ENCODE measurements around the gene KRTAP13-4. TPM values are rescaled to one million over a fixed set of nuclear protein-coding genes. Genes with fewer than 3 reads are reported as not detected.

The KRTAP13-4 gene
- not detected for total RNA-seq

- CTCF ChIA-PET: no interaction called here
- DNase-seq: no peak
- Mint-ChIP-seq H3K4me3 (no peak within 1 kb of the TSS), H3K4me1 (no peaks in the 10 kb centered on the region), H3K27ac (no peak within 1 kb of the TSS), H3K36me3 (no peaks in the 10 kb centered on the region), H3K27me3 (no peaks in the 10 kb centered on the region), H3K9me3 (ENCODE audit: low read depth) (no peaks in the 10 kb centered on the region)
- no peak for ATAC-seq
Observed at GRCh38 chr21:30430170-30430655, at the start of gene KRTAP13-4. Gene KRTAP13-4 (plus strand): TSS chr21:30430220. CDS start chr21:30430276, 56 bp downstream.

- H3K9me3 Mint-ChIP-seq (ENCODE audit: low read depth): no peaks in the 10 kb centered on the region
- H3K27ac Mint-ChIP-seq: no peak overlapping the region
- H3K36me3 Mint-ChIP-seq: no peaks in the 10 kb centered on the region
- CTCF ChIA-PET: no interaction called here
- H3K4me3 Mint-ChIP-seq: no peak overlapping the region
- ATAC-seq (no peak), DNase-seq (no peak)
- no peaks in the 10 kb centered on the region for H3K4me1 Mint-ChIP-seq
- H3K27me3 Mint-ChIP-seq: no peaks in the 10 kb centered on the region
Observed at GRCh38 chr21:30382201-30382600, 47.8 kb upstream of the KRTAP13-4 start.

GRCh38 chr21:30391492-30392025 lies 38.5 kb upstream of the KRTAP13-4 start:
- DNase-seq (no peak), ATAC-seq (no peak)
- H3K36me3 Mint-ChIP-seq: no peaks in the 10 kb centered on the region
- no peaks in the 10 kb centered on the region for H3K9me3 Mint-ChIP-seq (ENCODE audit: low read depth)
- no peak overlapping the region for H3K27ac Mint-ChIP-seq
- H3K27me3 Mint-ChIP-seq: no peaks in the 10 kb centered on the region
- CTCF ChIA-PET: no interaction called here
- no peaks in the 10 kb centered on the region for H3K4me1 Mint-ChIP-seq
- H3K4me3 Mint-ChIP-seq: no peak overlapping the region

- ATAC-seq (no peak), DNase-seq (no peak)
- no peaks in the 10 kb centered on the region for H3K4me1 Mint-ChIP-seq
- H3K9me3 Mint-ChIP-seq (ENCODE audit: low read depth): no peaks in the 10 kb centered on the region
- CTCF ChIA-PET: no interaction called here
- H3K27me3 Mint-ChIP-seq: no peaks in the 10 kb centered on the region
- H3K4me3 Mint-ChIP-seq: no peak within 1 kb of the TSS
- H3K36me3 Mint-ChIP-seq: no peaks in the 10 kb centered on the region
- H3K27ac Mint-ChIP-seq: no peak within 1 kb of the TSS
Observed at GRCh38 chr21:30395731-30396130, 34.3 kb upstream of the KRTAP13-4 start, which contains the start of gene KRTAP13-1. Gene KRTAP13-1 (plus strand): TSS chr21:30396031. CDS start chr21:30396087, 56 bp downstream.

GRCh38 chr21:30408782-30409494 lies 21.1 kb upstream of the KRTAP13-4 start:
- CTCF ChIA-PET: interaction anchor here (1.2 kb wide), 1 partner anchor 28 kb away, joined by 3 read pairs; no protein-coding TSS in a partner anchor
- Mint-ChIP-seq H3K4me3 (no peak overlapping the region), H3K4me1 (no peaks in the 10 kb centered on the region), H3K27ac (no peak overlapping the region), H3K9me3 (ENCODE audit: low read depth) (peaks cover 2% of the 10 kb centered on the region), H3K36me3 (no peaks in the 10 kb centered on the region), H3K27me3 (no peaks in the 10 kb centered on the region)
- ATAC-seq (peak; percentile 51), DNase-seq (no peak)

- no peak overlapping the region for H3K27ac Mint-ChIP-seq
- no peak for DNase-seq
- ATAC-seq: no peak
- H3K4me1 Mint-ChIP-seq: no peaks in the 10 kb centered on the region
- peaks cover 4% of the 10 kb centered on the region for H3K9me3 Mint-ChIP-seq (ENCODE audit: low read depth)
- no peak overlapping the region for H3K4me3 Mint-ChIP-seq
- H3K36me3 Mint-ChIP-seq: no peaks in the 10 kb centered on the region
- CTCF ChIA-PET: no interaction called here
- no peaks in the 10 kb centered on the region for H3K27me3 Mint-ChIP-seq
Observed at GRCh38 chr21:30415993-30416392, 14.0 kb upstream of the KRTAP13-4 start.

- CTCF ChIA-PET: no interaction called here
Observed at GRCh38 chr21:30425826-30426225, 4.2 kb upstream of the KRTAP13-4 start, which contains the start of gene KRTAP13-3. Gene KRTAP13-3 (minus strand): TSS chr21:30425926. CDS start chr21:30425912, 14 bp downstream.

GRCh38 chr21:30426731-30427130 lies 3.3 kb upstream of the KRTAP13-4 start:
- Mint-ChIP-seq H3K4me3 (no peak overlapping the region), H3K27me3 (no peaks in the 10 kb centered on the region), H3K36me3 (no peaks in the 10 kb centered on the region), H3K27ac (no peak overlapping the region), H3K4me1 (no peaks in the 10 kb centered on the region), H3K9me3 (ENCODE audit: low read depth) (no peaks in the 10 kb centered on the region)
- DNase-seq (no peak), ATAC-seq (no peak)
- CTCF ChIA-PET: no interaction called here

More at GRCh38 chr21:30425826-30426225, 4.2 kb upstream of the KRTAP13-4 start, which contains the start of gene KRTAP13-3:
- ATAC-seq: no peak
- Mint-ChIP-seq H3K27ac (no peak within 1 kb of the TSS), H3K4me3 (no peak within 1 kb of the TSS), H3K9me3 (ENCODE audit: low read depth) (no peaks in the 10 kb centered on the region), H3K36me3 (no peaks in the 10 kb centered on the region), H3K27me3 (no peaks in the 10 kb centered on the region), H3K4me1 (no peaks in the 10 kb centered on the region)
- DNase-seq: no peak

GRCh38 chr21:30434033-30434631 lies 4.1 kb downstream of the KRTAP13-4 start:
- DNase-seq (no peak), ATAC-seq (no peak)
- no peaks in the 10 kb centered on the region for H3K27me3 Mint-ChIP-seq
- CTCF ChIA-PET: interaction anchor here (0.7 kb wide), 1 partner anchor 68 kb away, joined by 3 read pairs; no protein-coding TSS in a partner anchor
- no peaks in the 10 kb centered on the region for H3K9me3 Mint-ChIP-seq (ENCODE audit: low read depth)
- no peak overlapping the region for H3K4me3 Mint-ChIP-seq
- no peak overlapping the region for H3K27ac Mint-ChIP-seq
- H3K4me1 Mint-ChIP-seq: no peaks in the 10 kb centered on the region
- no peaks in the 10 kb centered on the region for H3K36me3 Mint-ChIP-seq

GRCh38 chr21:30437010-30437565 lies 7.1 kb downstream of the KRTAP13-4 start:
- Mint-ChIP-seq H3K9me3 (ENCODE audit: low read depth) (peaks cover 3% of the 10 kb centered on the region), H3K36me3 (no peaks in the 10 kb centered on the region)
- CTCF ChIA-PET: interaction anchor here (0.7 kb wide), 1 partner anchor 28 kb away, joined by 3 read pairs; no protein-coding TSS in a partner anchor

GRCh38 chr21:30439975-30440374 lies 10.0 kb downstream of the KRTAP13-4 start, which contains the start of gene KRTAP15-1:
Gene KRTAP15-1 (plus strand): TSS chr21:30440275. CDS start chr21:30440328, 53 bp downstream.
- H3K4me3 Mint-ChIP-seq: no peak within 1 kb of the TSS
- no peaks in the 10 kb centered on the region for H3K4me1 Mint-ChIP-seq
- H3K27ac Mint-ChIP-seq: no peak within 1 kb of the TSS
- no peaks in the 10 kb centered on the region for H3K27me3 Mint-ChIP-seq
- no peaks in the 10 kb centered on the region for H3K36me3 Mint-ChIP-seq
- CTCF ChIA-PET: no interaction called here
- H3K9me3 Mint-ChIP-seq (ENCODE audit: low read depth): peaks cover 3% of the 10 kb centered on the region
- DNase-seq (no peak), ATAC-seq (no peak)

More at GRCh38 chr21:30437010-30437565, 7.1 kb downstream of the KRTAP13-4 start:
- Mint-ChIP-seq H3K4me3 (no peak overlapping the region), H3K27ac (no peak overlapping the region), H3K27me3 (no peaks in the 10 kb centered on the region), H3K4me1 (no peaks in the 10 kb centered on the region)
- no peak for DNase-seq
- ATAC-seq: no peak

GRCh38 chr21:30443226-30443625 lies 13.2 kb downstream of the KRTAP13-4 start:
- Mint-ChIP-seq H3K9me3 (ENCODE audit: low read depth) (peaks cover 3% of the 10 kb centered on the region), H3K27ac (no peak overlapping the region), H3K4me3 (no peak overlapping the region), H3K36me3 (no peaks in the 10 kb centered on the region), H3K4me1 (peaks cover 1% of the 10 kb centered on the region), H3K27me3 (no peaks in the 10 kb centered on the region)
- no peak for DNase-seq
- no peak for ATAC-seq
- CTCF ChIA-PET: no interaction called here

GRCh38 chr21:30444204-30444603 lies 14.2 kb downstream of the KRTAP13-4 start:
- CTCF ChIA-PET: no interaction called here
- no peak overlapping the region for H3K4me3 Mint-ChIP-seq
- no peak for ATAC-seq

More at GRCh38 chr21:30444204-30444603, 14.2 kb downstream of the KRTAP13-4 start:
- Mint-ChIP-seq H3K4me1 (peaks cover 1% of the 10 kb centered on the region), H3K27ac (no peak overlapping the region), H3K9me3 (ENCODE audit: low read depth) (peaks cover 3% of the 10 kb centered on the region), H3K36me3 (no peaks in the 10 kb centered on the region), H3K27me3 (no peaks in the 10 kb centered on the region)
- DNase-seq: no peak
